ENCODE results near the gene TMEM236. TPM values are rescaled to one million over a fixed set of nuclear protein-coding genes. Genes with fewer than 3 reads are reported as not detected.

The TMEM236 gene
- total RNA-seq, 1 experiment from 2014 or later: 0.03 TPM

DNA sequence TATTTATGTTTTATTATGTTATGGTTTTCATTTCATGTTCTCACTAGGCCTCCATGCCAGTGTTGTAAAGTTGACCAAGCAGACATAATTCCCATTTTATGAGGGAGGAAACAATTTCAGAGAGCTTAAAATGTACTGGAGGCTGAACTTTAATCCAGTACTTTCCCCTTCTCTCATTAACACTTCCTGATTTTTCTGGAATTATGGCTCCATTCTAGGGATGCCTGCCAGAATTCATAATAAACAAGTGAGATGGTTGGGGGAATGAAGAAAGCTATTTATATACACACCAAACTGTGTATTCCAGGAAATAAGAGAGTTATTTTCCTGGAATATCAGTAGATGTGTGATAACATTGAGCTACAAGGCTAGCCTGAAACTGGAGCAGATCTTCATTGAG, 6.9 kb downstream of the TMEM236 start:
- H3K4me3 ChIP-seq (ENCODE audit: insufficient read depth, low read depth, low read length): no peak overlapping the region
- H3K27me3 ChIP-seq (ENCODE audit: control insufficient read depth, insufficient read depth, low read length): peaks cover 20% of the 10 kb centered on the region
- no peaks in the 10 kb centered on the region for H3K36me3 ChIP-seq (replicated peaks; ENCODE audit: control insufficient read depth, insufficient read depth, low read length)
- DNase-seq: no peak

DNA sequence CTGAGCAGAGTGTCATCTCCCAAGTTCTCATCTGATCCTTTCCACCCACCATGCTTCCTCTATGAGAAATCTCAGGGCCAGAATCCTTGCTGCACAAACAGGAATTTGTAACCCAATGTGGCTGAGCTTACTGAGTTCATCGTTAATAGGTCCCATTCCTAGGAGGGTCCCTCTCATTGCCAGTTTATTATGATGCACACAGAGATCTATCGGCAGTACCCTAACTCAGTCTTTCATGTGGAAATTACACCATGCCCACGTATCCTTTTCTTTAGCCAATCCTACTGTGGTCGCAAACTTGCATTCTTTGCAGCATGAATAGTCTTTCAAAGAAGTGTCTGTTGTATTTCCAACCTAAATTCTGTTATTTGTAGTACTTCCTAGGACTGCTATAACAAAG, 12.1 kb downstream of the TMEM236 start:
- Histone ChIP-seq H3K36me3 (replicated peaks; ENCODE audit: control insufficient read depth, insufficient read depth, low read length) (no peaks in the 10 kb centered on the region), H3K27me3 (ENCODE audit: control insufficient read depth, insufficient read depth, low read length) (peaks cover 42% of the 10 kb centered on the region), H3K4me3 (ENCODE audit: insufficient read depth, low read depth, low read length) (no peak overlapping the region)
- peak; percentile 51 for DNase-seq

DNA sequence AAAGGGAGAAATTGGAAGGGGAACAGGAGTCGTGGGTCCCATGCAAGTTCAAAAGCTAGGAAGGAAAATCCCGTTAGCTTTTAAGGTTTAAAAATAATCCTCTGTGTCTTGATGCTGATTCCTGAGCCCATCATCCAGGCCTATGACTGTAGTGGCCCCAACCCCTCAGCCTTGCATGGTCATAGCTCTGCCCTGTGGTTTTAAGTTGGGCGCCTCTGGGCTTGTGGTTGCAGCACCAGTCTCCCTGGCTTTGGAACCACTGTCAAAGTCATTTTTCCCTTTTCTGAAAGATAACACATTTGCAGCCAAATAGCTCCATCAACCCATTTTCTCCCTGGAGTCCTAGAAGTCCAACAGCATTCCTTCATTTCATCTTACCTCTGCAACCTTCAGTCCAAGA, 13.6 kb downstream of the TMEM236 start:
- Histone ChIP-seq H3K27me3 (ENCODE audit: control insufficient read depth, insufficient read depth, low read length) (peaks cover 42% of the 10 kb centered on the region), H3K4me3 (ENCODE audit: insufficient read depth, low read depth, low read length) (no peak overlapping the region), H3K36me3 (replicated peaks; ENCODE audit: control insufficient read depth, insufficient read depth, low read length) (no peaks in the 10 kb centered on the region)
- no peak for DNase-seq

DNA sequence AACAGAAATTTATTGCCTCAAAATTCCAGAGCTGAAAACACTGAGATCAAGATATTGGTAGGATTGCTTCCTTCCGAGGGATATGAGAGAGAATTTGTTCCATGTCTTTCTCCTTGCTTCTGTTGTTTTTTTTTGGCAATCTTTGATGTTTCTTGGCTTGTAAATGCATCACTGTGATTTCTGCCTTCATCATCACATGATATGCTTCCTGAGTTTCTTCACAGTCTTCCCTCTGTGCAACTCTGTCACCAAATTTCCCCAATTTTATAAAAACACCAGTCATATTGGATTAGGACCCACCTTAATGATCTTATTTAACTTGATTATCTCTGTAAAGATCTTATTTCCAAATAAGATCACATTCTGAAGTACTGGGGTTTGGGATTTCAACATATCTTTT, 14.7 kb downstream of the TMEM236 start:
- H3K36me3 ChIP-seq (replicated peaks; ENCODE audit: control insufficient read depth, insufficient read depth, low read length): no peaks in the 10 kb centered on the region
- DNase-seq: no peak
- no peak overlapping the region for H3K4me3 ChIP-seq (ENCODE audit: insufficient read depth, low read depth, low read length)
- H3K27me3 ChIP-seq (ENCODE audit: control insufficient read depth, insufficient read depth, low read length): peaks cover 40% of the 10 kb centered on the region

GRCh38 chr10:17768496-17768895, 16.5 kb downstream of the TMEM236 start:
- Histone ChIP-seq H3K36me3 (replicated peaks; ENCODE audit: control insufficient read depth, insufficient read depth, low read length) (no peaks in the 10 kb centered on the region), H3K27me3 (ENCODE audit: control insufficient read depth, insufficient read depth, low read length) (peaks cover 26% of the 10 kb centered on the region), H3K4me3 (ENCODE audit: insufficient read depth, low read depth, low read length) (no peak overlapping the region)
- DNase-seq: no peak

GRCh38 chr10:17768957-17769356, 17.0 kb downstream of the TMEM236 start:
- Histone ChIP-seq H3K4me3 (ENCODE audit: insufficient read depth, low read depth, low read length) (no peak overlapping the region), H3K36me3 (replicated peaks; ENCODE audit: control insufficient read depth, insufficient read depth, low read length) (no peaks in the 10 kb centered on the region), H3K27me3 (ENCODE audit: control insufficient read depth, insufficient read depth, low read length) (peaks cover 21% of the 10 kb centered on the region)
- DNase-seq: no peak

GRCh38 chr10:17771017-17771416, 19.0 kb downstream of the TMEM236 start:
- H3K36me3 ChIP-seq (replicated peaks; ENCODE audit: control insufficient read depth, insufficient read depth, low read length): no peaks in the 10 kb centered on the region
- no peak overlapping the region for H3K4me3 ChIP-seq (ENCODE audit: insufficient read depth, low read depth, low read length)
- no peak for DNase-seq
- H3K27me3 ChIP-seq (ENCODE audit: control insufficient read depth, insufficient read depth, low read length): peaks cover 5% of the 10 kb centered on the region

DNA sequence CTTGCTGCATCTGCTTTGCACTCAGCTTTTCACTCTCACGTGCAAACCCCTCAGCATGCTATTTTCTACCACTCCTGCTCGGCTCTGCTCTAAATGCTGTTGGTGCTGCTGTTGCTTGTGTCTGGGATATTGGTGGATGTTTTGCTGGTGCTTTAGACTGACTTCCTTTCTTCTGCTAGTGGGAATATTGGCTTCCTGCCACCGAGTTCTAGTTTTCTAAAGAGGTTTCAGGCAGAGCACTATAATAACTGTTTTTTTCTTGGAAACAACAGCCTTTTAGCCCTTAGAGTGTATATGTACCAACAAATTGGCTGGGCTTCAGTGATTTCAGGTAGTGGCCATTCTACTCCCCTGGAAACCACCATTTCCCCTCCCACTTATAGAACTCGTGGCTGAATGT, 27.8 kb downstream of the TMEM236 start:
- DNase-seq: no peak
- Histone ChIP-seq H3K4me3 (ENCODE audit: insufficient read depth, low read depth, low read length) (no peak overlapping the region), H3K27me3 (ENCODE audit: control insufficient read depth, insufficient read depth, low read length) (no peaks in the 10 kb centered on the region), H3K36me3 (replicated peaks; ENCODE audit: control insufficient read depth, insufficient read depth, low read length) (no peaks in the 10 kb centered on the region)

- Histone ChIP-seq H3K36me3 (replicated peaks; ENCODE audit: control insufficient read depth, insufficient read depth, low read length) (no peaks in the 10 kb centered on the region), H3K4me3 (ENCODE audit: insufficient read depth, low read depth, low read length) (no peak overlapping the region), H3K27me3 (ENCODE audit: control insufficient read depth, insufficient read depth, low read length) (no peaks in the 10 kb centered on the region)
- DNase-seq: no peak
These were observed 28.7 kb downstream of the TMEM236 start for GRCh38 chr10:17780727-17781126.

DNA sequence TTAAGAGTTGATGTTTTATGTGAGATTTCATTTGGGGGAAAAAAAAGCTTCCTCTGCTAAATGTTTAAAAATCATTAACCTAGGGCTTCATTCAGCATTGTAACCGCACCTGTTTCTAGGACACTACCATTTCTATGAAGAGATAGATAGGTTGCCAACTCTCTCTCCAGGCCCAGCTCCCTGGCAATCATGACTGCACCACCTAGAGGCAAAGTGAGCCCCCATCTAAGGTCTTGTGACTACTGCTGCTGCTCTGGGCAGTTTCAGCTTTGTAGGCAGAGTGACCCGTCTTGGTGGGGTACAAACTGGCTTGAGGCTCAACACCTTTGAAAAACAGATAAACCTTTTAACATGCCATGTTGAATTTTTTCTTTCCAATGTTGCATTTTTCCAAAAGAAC, 29.9 kb downstream of the TMEM236 start:
- Histone ChIP-seq H3K27me3 (ENCODE audit: control insufficient read depth, insufficient read depth, low read length) (no peaks in the 10 kb centered on the region), H3K36me3 (replicated peaks; ENCODE audit: control insufficient read depth, insufficient read depth, low read length) (no peaks in the 10 kb centered on the region), H3K4me3 (ENCODE audit: insufficient read depth, low read depth, low read length) (no peak overlapping the region)
- DNase-seq: peak; percentile 37

DNA sequence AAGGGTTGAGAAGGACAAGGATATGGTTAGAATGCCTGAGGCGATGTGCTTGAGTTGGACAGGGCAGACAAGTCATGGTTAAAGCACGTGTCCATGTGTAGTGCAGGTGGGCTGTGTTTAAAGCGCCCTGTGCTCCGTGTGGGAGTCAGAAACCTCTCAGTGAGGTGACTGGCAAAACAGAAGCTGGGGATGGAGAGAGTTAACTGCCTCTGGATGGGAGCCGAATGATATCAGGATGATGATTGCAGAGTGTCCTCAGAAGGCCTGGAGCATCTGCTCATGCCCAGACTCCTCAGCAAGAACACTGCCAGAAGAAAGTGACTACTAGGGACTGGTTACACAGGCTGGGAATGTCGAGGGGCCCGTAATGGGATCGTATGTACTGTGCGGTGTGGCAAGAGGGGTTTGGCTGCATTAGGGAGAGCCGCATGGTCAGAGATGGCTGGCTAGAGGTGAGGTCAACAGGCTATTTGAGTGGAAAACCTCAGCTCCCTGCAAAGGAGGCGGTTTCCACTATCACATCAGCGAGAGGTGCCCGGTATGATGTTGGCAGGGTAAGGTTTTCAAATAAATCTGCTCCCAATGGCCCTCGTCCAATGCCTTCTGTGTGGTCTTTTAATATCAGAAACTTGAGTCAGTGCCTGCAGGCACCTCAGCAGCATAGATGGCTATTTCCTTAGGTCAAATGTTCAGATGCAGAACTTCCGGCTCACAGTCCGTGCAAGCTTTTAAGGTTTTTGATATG, 31.1 kb downstream of the TMEM236 start:
- no peaks in the 10 kb centered on the region for H3K27me3 ChIP-seq (ENCODE audit: control insufficient read depth, insufficient read depth, low read length)
- no peak for DNase-seq
- H3K4me3 ChIP-seq (ENCODE audit: insufficient read depth, low read depth, low read length): no peak overlapping the region
- no peaks in the 10 kb centered on the region for H3K36me3 ChIP-seq (replicated peaks; ENCODE audit: control insufficient read depth, insufficient read depth, low read length)

GRCh38 chr10:17783751-17784150, 31.8 kb downstream of the TMEM236 start:
- Histone ChIP-seq H3K36me3 (replicated peaks; ENCODE audit: control insufficient read depth, insufficient read depth, low read length) (no peaks in the 10 kb centered on the region), H3K4me3 (ENCODE audit: insufficient read depth, low read depth, low read length) (no peak overlapping the region), H3K27me3 (ENCODE audit: control insufficient read depth, insufficient read depth, low read length) (no peaks in the 10 kb centered on the region)
- DNase-seq: no peak

- no peaks in the 10 kb centered on the region for H3K27me3 ChIP-seq (ENCODE audit: control insufficient read depth, insufficient read depth, low read length)
- H3K36me3 ChIP-seq (replicated peaks; ENCODE audit: control insufficient read depth, insufficient read depth, low read length): no peaks in the 10 kb centered on the region
- H3K4me3 ChIP-seq (ENCODE audit: insufficient read depth, low read depth, low read length): no peak overlapping the region
- no peak for DNase-seq
These were observed 32.7 kb downstream of the TMEM236 start for GRCh38 chr10:17784688-17785087.

GRCh38 chr10:17785276-17785930, 33.4 kb downstream of the TMEM236 start:
- no peaks in the 10 kb centered on the region for H3K36me3 ChIP-seq (replicated peaks; ENCODE audit: control insufficient read depth, insufficient read depth, low read length)
- DNase-seq: no peak
- no peaks in the 10 kb centered on the region for H3K27me3 ChIP-seq (ENCODE audit: control insufficient read depth, insufficient read depth, low read length)
- no peak overlapping the region for H3K4me3 ChIP-seq (ENCODE audit: insufficient read depth, low read depth, low read length)

GRCh38 chr10:17787087-17787961, 35.3 kb downstream of the TMEM236 start:
- Histone ChIP-seq H3K27me3 (ENCODE audit: control insufficient read depth, insufficient read depth, low read length) (no peaks in the 10 kb centered on the region), H3K4me3 (ENCODE audit: insufficient read depth, low read depth, low read length) (no peak overlapping the region), H3K36me3 (replicated peaks; ENCODE audit: control insufficient read depth, insufficient read depth, low read length) (no peaks in the 10 kb centered on the region)
- no peak for DNase-seq

Data from H7 (cell line).